GM12878 (cell line): Measurements from ENCODE around the gene EYA4. TPM values are rescaled to one million over a fixed set of nuclear protein-coding genes. Genes with fewer than 3 reads are reported as not detected.

Experiments used
- ATAC-seq: fragments of 200-7000 bp; cut with Tn5 transposase; 3 replicates; pipeline ENCODE4 v1.9.1; 2020; ENCODE audit warnings: mild to moderate bottlenecking, moderate library complexity
- BruUV-seq: library from RNA; stranded (reverse); fragments of 400-500 nt; replicated peaks from 2 replicates; lab custom pipeline; 2021; lab: Mats Ljungman, UMichigan
- CTCF ChIA-PET: fragments of 300-600 bp; sonication (Branson Sonifier 250); formaldehyde crosslinking; extraction: SDS; loops from one replicate; lab custom pipeline; 2021; ENCODE audit warnings: inconsistent platforms; lab: Yijun Ruan, JAX
- POLR2A ChIA-PET: fragments of 350-600 bp; formaldehyde crosslinking; extraction: SDS; loops from one replicate; lab custom pipeline; 2021; ENCODE audit warnings: inconsistent platforms; lab: Charles Lee
- RAD21 ChIA-PET: fragments of 300-600 bp; sonication (Branson Sonifier 250); formaldehyde crosslinking; loops from one replicate; lab custom pipeline; 2023; ENCODE audit warnings: antibody characterized with exemption; ENCODE audit not compliant: unreplicated experiment; lab: Charles Lee
- SMC1A ChIA-PET: fragments of 300-600 bp; sonication (Branson Sonifier 250); formaldehyde crosslinking; loops from one replicate; lab custom pipeline; 2023; ENCODE audit not compliant: unreplicated experiment, uncharacterized antibody; lab: Charles Lee
- DNase-seq: peaks from one replicate; pipeline ENCODE4 v3.0.0-alpha.2; 2011; ENCODE audit warnings: low read depth, low spot score
- FAIRE-seq: peaks from 3 replicates; lab custom pipeline; 2011; peaks lifted over from hg19 to GRCh38; lab: Jason Lieb, UNC
- H2AFZ ChIP-seq: 2 replicates; pipeline ENCODE4 v1.6.0; 2011; ENCODE audit warnings: low read depth, low read length, control low read depth; ENCODE audit not compliant: control insufficient read depth
- H3K27ac ChIP-seq: 2 replicates; pipeline ENCODE4 v1.5.1; 2011; ENCODE audit warnings: control low read depth; ENCODE audit not compliant: control insufficient read depth, insufficient read depth
- H3K27me3 ChIP-seq, 2 experiments: replicated peaks in 1 of 2; 2 replicates each; pipeline versions ENCODE4 v1.6.0 to v1.6.1; 2011; ENCODE audit warnings: low read length in 1 of 2; ENCODE audit not compliant: control insufficient read depth in 2 of 2, insufficient read depth in 2 of 2
- H3K36me3 ChIP-seq, 2 experiments: 2 replicates each; pipeline ENCODE4 v1.5.1; 2011; ENCODE audit warnings: low read length in 1 of 2; ENCODE audit not compliant: control insufficient read depth in 2 of 2, insufficient read depth in 2 of 2
- H3K4me1 ChIP-seq: 2 replicates; pipeline ENCODE4 v1.6.1; 2011; ENCODE audit warnings: mild to moderate bottlenecking, low read length, moderate library complexity, mixed read lengths; ENCODE audit not compliant: control insufficient read depth, insufficient read depth
- H3K4me2 ChIP-seq: 2 replicates; pipeline ENCODE4 v1.6.0; 2011; ENCODE audit warnings: control low read depth; ENCODE audit not compliant: control insufficient read depth, insufficient read depth
- H3K4me3 ChIP-seq: fragments of 200-600 bp; sonication (generic); 2 replicates; pipeline ENCODE4 v1.5.1; 2016
- H3K79me2 ChIP-seq: 2 replicates; pipeline ENCODE4 v1.6.0; 2011; ENCODE audit warnings: low read length; ENCODE audit not compliant: control insufficient read depth, insufficient read depth
- H3K9ac ChIP-seq: 2 replicates; pipeline ENCODE4 v1.8.0; 2011; ENCODE audit warnings: low read length, control low read depth, mixed read lengths; ENCODE audit not compliant: control insufficient read depth, insufficient read depth
- H3K9me3 ChIP-seq: replicated peaks from 3 replicates; pipeline ENCODE4 v1.5.1; 2011; ENCODE audit warnings: mild to moderate bottlenecking, low read length; ENCODE audit not compliant: control insufficient read depth, insufficient read depth
- H4K20me1 ChIP-seq: 2 replicates; pipeline ENCODE4 v1.6.0; 2011; ENCODE audit not compliant: control insufficient read depth, insufficient read depth
- CHD1 ChIP-seq: IDR thresholded peaks from 2 replicates; pipeline ENCODE4 v1.6.1; 2012; ENCODE audit warnings: low read depth, low read length, improper control_type of control experiment
- DPF2 ChIP-seq: fragments of 450-650 bp; IDR thresholded peaks from 2 replicates; pipeline ENCODE4 v1.6.1; 2017; ENCODE audit warnings: mild to moderate bottlenecking
- EGR1 ChIP-seq, 2 experiments: IDR thresholded peaks; 1 replicate in 1 of 2; 2 replicates in 1 of 2; pipeline ENCODE4 v1.6.1; 2011 to 2012; ENCODE audit warnings: low read depth in 2 of 2, low read length in 2 of 2, borderline replicate concordance in 1 of 2, mild to moderate bottlenecking in 1 of 2, moderate library complexity in 1 of 2
- EP300 ChIP-seq, 2 experiments: fragments of 150-350 bp in 1 of 2; IDR thresholded peaks; 2 replicates each; pipeline ENCODE4 v1.6.1; 2011 to 2012; ENCODE audit warnings: low read depth in 2 of 2, low read length in 2 of 2, borderline replicate concordance in 1 of 2, improper control_type of control experiment in 1 of 2, inconsistent platforms in 1 of 2; ENCODE audit not compliant: control insufficient read depth in 1 of 2
- EZH2 ChIP-seq: IDR thresholded peaks from 2 replicates; pipeline ENCODE4 v1.6.1; 2012; ENCODE audit warnings: low read depth, mild to moderate bottlenecking, control low read depth, inconsistent platforms, low read length, borderline replicate concordance; ENCODE audit not compliant: control insufficient read depth
- FOS ChIP-seq: IDR thresholded peaks from 3 replicates; pipeline ENCODE4 v1.6.1; 2011; ENCODE audit warnings: borderline replicate concordance; ENCODE audit not compliant: insufficient read length; ENCODE audit errors: extremely low read depth
- IKZF1 ChIP-seq: fragments of 450-650 bp; conservative IDR thresholded peaks from 2 replicates; pipeline ENCODE4 v1.6.1; 2017; ENCODE audit warnings: antibody characterized with exemption, mild to moderate bottlenecking
- JUND ChIP-seq: IDR thresholded peaks from 2 replicates; pipeline ENCODE4 v1.6.1; 2012; ENCODE audit warnings: low read depth, mild to moderate bottlenecking, low read length, improper control_type of control experiment, moderate library complexity
- MTA3 ChIP-seq: IDR thresholded peaks from 2 replicates; pipeline ENCODE4 v1.6.1; 2012; ENCODE audit warnings: low read length, inconsistent platforms, borderline replicate concordance
- NFXL1 ChIP-seq: fragments of 450-650 bp; IDR thresholded peaks from 2 replicates; pipeline ENCODE4 v1.6.1; 2017; ENCODE audit warnings: antibody characterized with exemption, mild to moderate bottlenecking, borderline replicate concordance
- PAX8 ChIP-seq: fragments of 450-650 bp; IDR thresholded peaks from 2 replicates; pipeline ENCODE4 v1.6.1; 2017; ENCODE audit warnings: mild to moderate bottlenecking, moderate library complexity
- RELA ChIP-seq: fragments of 450-650 bp; IDR thresholded peaks from 2 replicates; pipeline ENCODE4 v1.8.0; 2014; ENCODE audit warnings: borderline replicate concordance; ENCODE audit not compliant: partially characterized antibody
- RFX5 ChIP-seq: IDR thresholded peaks from 2 replicates; pipeline ENCODE4 v1.6.1; 2011; ENCODE audit warnings: low read depth, low read length, improper control_type of control experiment
- SUZ12 ChIP-seq: fragments of 200-600 bp; sonication (generic); IDR thresholded peaks from one replicate; pipeline ENCODE4 v1.6.1; 2018; ENCODE audit warnings: antibody characterized with exemption, mild to moderate bottlenecking; ENCODE audit not compliant: unreplicated experiment
- YBX1 ChIP-seq: fragments of 450-650 bp; IDR thresholded peaks from 2 replicates; pipeline ENCODE4 v1.6.1; 2016; ENCODE audit warnings: antibody characterized with exemption
- WGBS: methylation state at CpG from one replicate; pipeline ENCODE4 v1.1.6; 2016; ENCODE audit warnings: low lambda C conversion rate; ENCODE audit not compliant: insufficient replicate concordance, insufficient coverage; ENCODE audit errors: missing lambda C conversion rate; 5-methylcytosine and 5-hydroxymethylcytosine counted together
- in situ Hi-C: fragments of 300-500 bp; cut with MboI; formaldehyde crosslinking; loops from 9 replicates; pipeline ENCODE4 v1.14.3; 2018; ENCODE audit warnings: mixed read lengths
- intact Hi-C: fragments of 100-400 bp; cut with micrococcal nuclease; formaldehyde crosslinking; loops from one replicate; pipeline ENCODE4 v1.14.2; 2022; ENCODE audit not compliant: unreplicated experiment
- polyA plus RNA-seq, 11 experiments: library from polyadenylated mRNA; depleted of rRNA in 4 of 11; unstranded in 6 of 11; stranded (reverse) in 5 of 11; fragments of >200 nt; fragmentation: Nextera tagmentation in 4 of 11; fragmentation: Illumina TruSeq in 1 of 11; extraction: Ambion mirVana in 4 of 11; extraction: Trizol in 1 of 11; gene quantifications; 1 replicate in 1 of 11; 2 replicates in 10 of 11; pipeline versions ENCODE4 v1.2.1 to v1.2.3, GENCODE V29; 2011 to 2016; ENCODE audit warnings: inconsistent platforms in 2 of 11, missing spikeins in 2 of 11, low read depth in 1 of 11
- total RNA-seq, 4 experiments: library from RNA; depleted of rRNA in 3 of 4; stranded (reverse); fragments of >200 nt in 3 of 4; fragmentation: Illumina TruSeq in 1 of 4; extraction: Trizol in 1 of 4; gene quantifications; 2 replicates each; pipeline versions ENCODE4 v1.2.1 to v1.2.3, GENCODE V29; 2013 to 2021
- TF ChIP-seq, protein P1 (sequence below): fragments of 450-650 bp; formaldehyde crosslinking; IDR thresholded peaks from 2 replicates; pipeline ENCODE4 v1.4.0; 2022; ENCODE audit warnings: mild to moderate bottlenecking, moderate library complexity
- TF ChIP-seq, protein P2 (sequence below): fragments of 450-650 bp; IDR thresholded peaks from 2 replicates; pipeline ENCODE4 v1.6.1; 2014; ENCODE audit warnings: mild to moderate bottlenecking
- TF ChIP-seq, protein P3 (sequence below): fragments of 450-650 bp; IDR thresholded peaks from 2 replicates; pipeline ENCODE4 v1.6.1; 2017; ENCODE audit warnings: mild to moderate bottlenecking

Gene EYA4
- total and polyA plus RNA-seq, 10 of the 15 experiments (the other 5 are each of a cell fraction or from before 2014, with no cell fraction given), result 0.02 TPM; not detected in 9

DNA sequence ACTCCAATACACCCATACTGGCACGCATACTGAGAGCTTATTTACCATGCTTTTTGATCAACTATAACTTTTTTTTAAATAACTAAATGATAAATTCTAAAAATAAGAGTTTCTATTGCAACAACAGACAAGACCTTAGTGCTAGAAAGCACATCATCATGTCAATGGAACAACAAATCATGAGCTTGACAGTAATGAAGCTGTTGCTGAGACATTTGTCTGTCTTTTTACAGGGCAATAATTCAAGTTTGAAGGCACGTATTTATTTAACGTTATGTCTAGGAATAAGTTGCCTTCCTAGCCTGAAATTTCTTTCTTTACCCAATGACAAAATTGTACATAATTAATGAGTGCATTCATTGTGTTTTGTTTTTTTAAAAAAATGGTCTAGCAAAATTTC, 299.2 kb downstream of the EYA4 start:
- Histone ChIP-seq H3K79me2 (no peaks in the 10 kb centered on the region), H3K36me3 (no peaks in the 10 kb centered on the region), H3K4me1 (no peaks in the 10 kb centered on the region), H3K9ac (no peak overlapping the region), H2AFZ (no peak overlapping the region), H3K4me2 (no peak overlapping the region), H3K4me3 (no peak overlapping the region), H3K9me3 (no peaks in the 10 kb centered on the region), H3K27ac (no peak overlapping the region), H3K27me3 (no peaks in the 10 kb centered on the region), H4K20me1 (no peaks in the 10 kb centered on the region)
- no peak for DNase-seq
- ChIA-PET RAD21 (no interaction called here), SMC1A (no interaction called here), CTCF (no interaction called here), POLR2A (no interaction called here)
- FAIRE-seq, result no peak
- intact Hi-C loops, result no loop called here
- in situ Hi-C loops, result no loop called here
- no peak for ATAC-seq
- no TSS peak for BruUV-seq
- no peak for TF ChIP-seq MTA3
- TF ChIP-seq, protein P1, sequence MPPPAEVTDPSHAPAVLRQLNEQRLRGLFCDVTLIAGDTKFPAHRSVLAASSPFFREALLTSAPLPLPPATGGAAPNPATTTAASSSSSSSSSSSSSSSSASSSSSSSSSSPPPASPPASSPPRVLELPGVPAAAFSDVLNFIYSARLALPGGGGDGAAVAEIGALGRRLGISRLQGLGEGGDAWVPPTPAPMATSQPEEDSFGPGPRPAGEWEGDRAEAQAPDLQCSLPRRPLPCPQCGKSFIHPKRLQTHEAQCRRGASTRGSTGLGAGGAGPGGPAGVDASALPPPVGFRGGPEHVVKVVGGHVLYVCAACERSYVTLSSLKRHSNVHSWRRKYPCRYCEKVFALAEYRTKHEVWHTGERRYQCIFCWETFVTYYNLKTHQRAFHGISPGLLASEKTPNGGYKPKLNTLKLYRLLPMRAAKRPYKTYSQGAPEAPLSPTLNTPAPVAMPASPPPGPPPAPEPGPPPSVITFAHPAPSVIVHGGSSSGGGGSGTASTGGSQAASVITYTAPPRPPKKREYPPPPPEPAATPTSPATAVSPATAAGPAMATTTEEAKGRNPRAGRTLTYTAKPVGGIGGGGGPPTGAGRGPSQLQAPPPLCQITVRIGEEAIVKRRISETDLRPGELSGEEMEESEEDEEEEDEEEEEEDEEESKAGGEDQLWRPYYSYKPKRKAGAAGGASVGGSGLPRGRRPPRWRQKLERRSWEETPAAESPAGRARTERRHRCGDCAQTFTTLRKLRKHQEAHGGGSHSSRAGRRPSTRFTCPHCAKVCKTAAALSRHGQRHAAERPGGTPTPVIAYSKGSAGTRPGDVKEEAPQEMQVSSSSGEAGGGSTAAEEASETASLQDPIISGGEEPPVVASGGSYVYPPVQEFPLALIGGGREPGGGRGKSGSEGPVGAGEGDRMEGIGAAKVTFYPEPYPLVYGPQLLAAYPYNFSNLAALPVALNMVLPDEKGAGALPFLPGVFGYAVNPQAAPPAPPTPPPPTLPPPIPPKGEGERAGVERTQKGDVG (CRISPR knock-in tag), result no peak
- TF ChIP-seq RELA, result no peak
- no peak for TF ChIP-seq DPF2
- TF ChIP-seq YBX1, result no peak
- TF ChIP-seq RFX5, result no peak
- TF ChIP-seq JUND, result no peak
- no peak for TF ChIP-seq FOS
- TF ChIP-seq PAX8, result no peak
- TF ChIP-seq, protein P2, sequence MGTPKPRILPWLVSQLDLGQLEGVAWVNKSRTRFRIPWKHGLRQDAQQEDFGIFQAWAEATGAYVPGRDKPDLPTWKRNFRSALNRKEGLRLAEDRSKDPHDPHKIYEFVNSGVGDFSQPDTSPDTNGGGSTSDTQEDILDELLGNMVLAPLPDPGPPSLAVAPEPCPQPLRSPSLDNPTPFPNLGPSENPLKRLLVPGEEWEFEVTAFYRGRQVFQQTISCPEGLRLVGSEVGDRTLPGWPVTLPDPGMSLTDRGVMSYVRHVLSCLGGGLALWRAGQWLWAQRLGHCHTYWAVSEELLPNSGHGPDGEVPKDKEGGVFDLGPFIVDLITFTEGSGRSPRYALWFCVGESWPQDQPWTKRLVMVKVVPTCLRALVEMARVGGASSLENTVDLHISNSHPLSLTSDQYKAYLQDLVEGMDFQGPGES, result no peak
- TF ChIP-seq, protein P3, sequence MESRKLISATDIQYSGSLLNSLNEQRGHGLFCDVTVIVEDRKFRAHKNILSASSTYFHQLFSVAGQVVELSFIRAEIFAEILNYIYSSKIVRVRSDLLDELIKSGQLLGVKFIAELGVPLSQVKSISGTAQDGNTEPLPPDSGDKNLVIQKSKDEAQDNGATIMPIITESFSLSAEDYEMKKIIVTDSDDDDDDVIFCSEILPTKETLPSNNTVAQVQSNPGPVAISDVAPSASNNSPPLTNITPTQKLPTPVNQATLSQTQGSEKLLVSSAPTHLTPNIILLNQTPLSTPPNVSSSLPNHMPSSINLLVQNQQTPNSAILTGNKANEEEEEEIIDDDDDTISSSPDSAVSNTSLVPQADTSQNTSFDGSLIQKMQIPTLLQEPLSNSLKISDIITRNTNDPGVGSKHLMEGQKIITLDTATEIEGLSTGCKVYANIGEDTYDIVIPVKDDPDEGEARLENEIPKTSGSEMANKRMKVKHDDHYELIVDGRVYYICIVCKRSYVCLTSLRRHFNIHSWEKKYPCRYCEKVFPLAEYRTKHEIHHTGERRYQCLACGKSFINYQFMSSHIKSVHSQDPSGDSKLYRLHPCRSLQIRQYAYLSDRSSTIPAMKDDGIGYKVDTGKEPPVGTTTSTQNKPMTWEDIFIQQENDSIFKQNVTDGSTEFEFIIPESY, result no peak
- no peak for TF ChIP-seq EP300 (IDR thresholded peaks at IDR 0.05; ENCODE audit: borderline replicate concordance in 1 of 2, control insufficient read depth in 1 of 2, low read depth in 2 of 2, low read length in 2 of 2)
- no peak for TF ChIP-seq EZH2
- no peak for TF ChIP-seq IKZF1
- no peak for TF ChIP-seq NFXL1
- no peak for TF ChIP-seq EGR1 (IDR thresholded peaks at IDR 0.05; ENCODE audit: borderline replicate concordance in 1 of 2, low read depth in 2 of 2, low read length in 2 of 2)
- no peak for TF ChIP-seq SUZ12
- TF ChIP-seq CHD1, result no peak
- WGBS, result 1% methylated on average over 3 of the region's 3 CpGs
